ENCODE data around the gene JAKMIP2. TPM values are rescaled to one million over a fixed set of nuclear protein-coding genes. Genes with fewer than 3 reads are reported as not detected.

The JAKMIP2 gene
- total RNA-seq, 1 experiment from 2014 or later: 1.2 TPM

- ChIA-PET CTCF (interaction anchor here (0.5 kb wide), 1 partner anchor 95 kb away, joined by 5 read pairs; no protein-coding TSS in a partner anchor), POLR2A (no interaction called here)
- intact Hi-C loops (cut with micrococcal nuclease; ENCODE audit: unreplicated experiment): no loop called here
- Mint-ChIP-seq H3K27me3 (ENCODE audit: insufficient read depth, unreplicated experiment) (peaks cover 3% of the 10 kb centered on the region), H3K27ac (ENCODE audit: unreplicated experiment) (no peak overlapping the region), H3K4me3 (ENCODE audit: unreplicated experiment) (no peak overlapping the region), H3K36me3 (ENCODE audit: insufficient read depth, unreplicated experiment) (no peaks in the 10 kb centered on the region), H3K9me3 (ENCODE audit: unreplicated experiment) (no peaks in the 10 kb centered on the region), H3K4me1 (ENCODE audit: low read depth, unreplicated experiment) (peaks cover 7% of the 10 kb centered on the region)
- Histone ChIP-seq H3K36me3 (ENCODE audit: control insufficient read depth, insufficient read depth, low read length) (no peaks in the 10 kb centered on the region), H3K4me3 (ENCODE audit: low read depth, low read length) (no peak overlapping the region), H3K27me3 (replicated peaks; ENCODE audit: control insufficient read depth, insufficient read depth, low read length) (no peaks in the 10 kb centered on the region), H3K4me1 (peaks cover 19% of the 10 kb centered on the region), H3K9me3 (no peaks in the 10 kb centered on the region)
- no TSS peak for BruUV-seq (replicated peaks)
- no peak for TF ChIP-seq CTCF (IDR thresholded peaks at IDR 0.05; ENCODE audit: insufficient read depth in 1 of 2, low read depth in 1 of 2, low read length in 1 of 2, severe bottlenecking in 1 of 2, unreplicated experiment in 1 of 2)
- DNase-seq: no peak
Observed at GRCh38 chr5:147673266-147673665, 109.3 kb downstream of the JAKMIP2 start.

- H3K27me3 ChIP-seq (replicated peaks; ENCODE audit: control insufficient read depth, insufficient read depth, low read length): no peaks in the 10 kb centered on the region
- no peaks in the 10 kb centered on the region for H3K36me3 ChIP-seq (ENCODE audit: control insufficient read depth, insufficient read depth, low read length)
- H3K9me3 ChIP-seq: no peaks in the 10 kb centered on the region
- H3K4me1 Mint-ChIP-seq (ENCODE audit: low read depth, unreplicated experiment): peaks cover 14% of the 10 kb centered on the region
- intact Hi-C loops (cut with micrococcal nuclease; ENCODE audit: unreplicated experiment): no loop called here
- no TSS peak for BruUV-seq (replicated peaks)
- no peak overlapping the region for H3K4me3 ChIP-seq (ENCODE audit: low read depth, low read length)
- no peak for DNase-seq
- peaks cover 33% of the 10 kb centered on the region for H3K4me1 ChIP-seq
- CTCF ChIA-PET: no interaction called here
- TF ChIP-seq CTCF (IDR thresholded peaks at IDR 0.05; ENCODE audit: insufficient read depth in 1 of 2, low read depth in 1 of 2, low read length in 1 of 2, severe bottlenecking in 1 of 2, unreplicated experiment in 1 of 2): no peak
- H3K27ac Mint-ChIP-seq (ENCODE audit: unreplicated experiment): no peak overlapping the region
- no peaks in the 10 kb centered on the region for H3K27me3 Mint-ChIP-seq (ENCODE audit: insufficient read depth, unreplicated experiment)
- H3K9me3 Mint-ChIP-seq (ENCODE audit: unreplicated experiment): no peaks in the 10 kb centered on the region
- H3K4me3 Mint-ChIP-seq (ENCODE audit: unreplicated experiment): no peak overlapping the region
- no peaks in the 10 kb centered on the region for H3K36me3 Mint-ChIP-seq (ENCODE audit: insufficient read depth, unreplicated experiment)
- POLR2A ChIA-PET: no interaction called here
Observed at GRCh38 chr5:147671365-147671764, 111.2 kb downstream of the JAKMIP2 start.

GRCh38 chr5:147670815-147671214 lies 111.7 kb downstream of the JAKMIP2 start:
- Histone ChIP-seq H3K4me1 (peaks cover 33% of the 10 kb centered on the region), H3K9me3 (no peaks in the 10 kb centered on the region), H3K36me3 (ENCODE audit: control insufficient read depth, insufficient read depth, low read length) (no peaks in the 10 kb centered on the region), H3K27me3 (replicated peaks; ENCODE audit: control insufficient read depth, insufficient read depth, low read length) (no peaks in the 10 kb centered on the region), H3K4me3 (ENCODE audit: low read depth, low read length) (no peak overlapping the region)
- no peak for DNase-seq
- H3K4me3 Mint-ChIP-seq (ENCODE audit: unreplicated experiment): no peak overlapping the region
- no peaks in the 10 kb centered on the region for H3K27me3 Mint-ChIP-seq (ENCODE audit: insufficient read depth, unreplicated experiment)
- intact Hi-C loops (cut with micrococcal nuclease; ENCODE audit: unreplicated experiment): no loop called here
- no TSS peak for BruUV-seq (replicated peaks)
- no peaks in the 10 kb centered on the region for H3K9me3 Mint-ChIP-seq (ENCODE audit: unreplicated experiment)
- ChIA-PET POLR2A (no interaction called here), CTCF (no interaction called here)
- H3K36me3 Mint-ChIP-seq (ENCODE audit: insufficient read depth, unreplicated experiment): no peaks in the 10 kb centered on the region
- TF ChIP-seq CTCF (IDR thresholded peaks at IDR 0.05; ENCODE audit: insufficient read depth in 1 of 2, low read depth in 1 of 2, low read length in 1 of 2, severe bottlenecking in 1 of 2, unreplicated experiment in 1 of 2): no peak
- H3K4me1 Mint-ChIP-seq (ENCODE audit: low read depth, unreplicated experiment): peaks cover 14% of the 10 kb centered on the region
- H3K27ac Mint-ChIP-seq (ENCODE audit: unreplicated experiment): no peak overlapping the region
